ENCODE data around the gene EMX2.
"Not testable (repeated sequence)": the region's sequence is repeated elsewhere in the genome, so short reads cannot be mapped to it uniquely, and the experiment has no call there.

The EMX2 gene

GRCh38 chr10:117542706-117543224, at the start of gene EMX2:
Gene EMX2, plus strand, starts transcription at chr10:117542746. Its CDS starts 522 bp downstream, at chr10:117543268.
- DNase-seq = no peak

GRCh38 chr10:117496031-117496430, 46.5 kb upstream of the EMX2 start:
- no peak for DNase-seq

GRCh38 chr10:117496616-117497028, 45.9 kb upstream of the EMX2 start:
- DNase-seq = peak in 52 of 56 donors; percentile 1 to 85 (median 46)

- no peak for DNase-seq
Measured at GRCh38 chr10:117497736-117498135, 44.8 kb upstream of the EMX2 start.

- no peak for DNase-seq
Measured at GRCh38 chr10:117499248-117500105, 43.1 kb upstream of the EMX2 start.

GRCh38 chr10:117500456-117500855, 42.1 kb upstream of the EMX2 start:
- DNase-seq = no peak

GRCh38 chr10:117501460-117502035, 41.0 kb upstream of the EMX2 start:
- DNase-seq = no peak

- DNase-seq = no peak
Measured at GRCh38 chr10:117502421-117503243, 39.9 kb upstream of the EMX2 start.

GRCh38 chr10:117503244-117504205, 39.0 kb upstream of the EMX2 start:
- no peak for DNase-seq

- no peak for DNase-seq
Measured at GRCh38 chr10:117504562-117504961, 38.0 kb upstream of the EMX2 start.

- DNase-seq = not testable (repeated sequence)
Measured at GRCh38 chr10:117507081-117507480, 35.5 kb upstream of the EMX2 start.

GRCh38 chr10:117509573-117509972, 33.0 kb upstream of the EMX2 start:
- DNase-seq = no peak

- no peak for DNase-seq
Measured at GRCh38 chr10:117511601-117512390, 30.8 kb upstream of the EMX2 start.

GRCh38 chr10:117514971-117515370, 27.6 kb upstream of the EMX2 start:
- DNase-seq = no peak

GRCh38 chr10:117516681-117517080, 25.9 kb upstream of the EMX2 start:
- DNase-seq = no peak

- DNase-seq = no peak
Measured at GRCh38 chr10:117518246-117518645, 24.3 kb upstream of the EMX2 start.

GRCh38 chr10:117519286-117519685, 23.3 kb upstream of the EMX2 start:
- DNase-seq = no peak

GRCh38 chr10:117519879-117520278, 22.7 kb upstream of the EMX2 start:
- DNase-seq = no peak

GRCh38 chr10:117530791-117531190, 11.8 kb upstream of the EMX2 start:
- DNase-seq = no peak

All from nucleus accumbens (tissue), 56 donors.